Activated B cell treated with CpG ODN at 0.5 μM for 24 hours (primary cell): ENCODE data around the gene ATG3. TPM values are rescaled to one million over a fixed set of nuclear protein-coding genes. Genes with fewer than 3 reads are reported as not detected.

Source experiments
- ATAC-seq: fragments of 200-7000 bp; cut with Tn5 transposase; one replicate; pipeline ENCODE4 v1.10.0; 2021; ENCODE audit warnings: low read depth, mild to moderate bottlenecking, moderate library complexity
- CTCF ChIA-PET: fragments of 350-600 bp; sonication (Branson Sonifier 250); formaldehyde crosslinking; loops from one replicate; lab custom pipeline; 2021; ENCODE audit warnings: antibody characterized with exemption; lab: Charles Lee
- POLR2A ChIA-PET: fragments of 350-600 bp; sonication (Branson Sonifier 250); formaldehyde crosslinking; loops from one replicate; lab custom pipeline; 2021; ENCODE audit warnings: antibody characterized with exemption; lab: Charles Lee
- DNase-seq: peaks from one replicate; pipeline ENCODE4 v3.0.0; 2022
- H3K27ac Mint-ChIP-seq: one replicate; pipeline ENCODE4 v1.8.0; 2020; ENCODE audit warnings: mixed read lengths
- H3K27me3 Mint-ChIP-seq: one replicate; pipeline ENCODE4 v1.8.0; 2021; ENCODE audit warnings: mixed read lengths
- H3K36me3 Mint-ChIP-seq: one replicate; pipeline ENCODE4 v1.8.0; 2021; ENCODE audit warnings: low read depth, mixed read lengths
- H3K4me1 Mint-ChIP-seq: one replicate; pipeline ENCODE4 v1.8.0; 2021; ENCODE audit warnings: mixed read lengths
- H3K4me3 Mint-ChIP-seq: one replicate; pipeline ENCODE4 v1.8.0; 2020; ENCODE audit warnings: mild to moderate bottlenecking, mixed read lengths
- H3K9me3 Mint-ChIP-seq: one replicate; pipeline ENCODE4 v1.8.0; 2020; ENCODE audit warnings: mixed read lengths
- intact Hi-C: fragments of 100-400 bp; cut with micrococcal nuclease; formaldehyde crosslinking; loops from one replicate; pipeline ENCODE4 v1.15.1; 2024
- total RNA-seq: library from RNA; stranded (reverse); gene quantifications from 2 replicates; pipeline ENCODE4 v1.2.3, GENCODE V29; 2022
- TF ChIP-seq, protein P1 (sequence below): fragments of 200-600 bp; IDR thresholded peaks from one replicate; pipeline ENCODE4 v1.8.0; 2022; ENCODE audit warnings: antibody characterized with exemption, mild to moderate bottlenecking

ATG3 gene
- total RNA-seq, 1 donor from 2014 or later, result 54.9 TPM

GRCh38 chr3:112579697-112580096, 17.9 kb upstream of the ATG3 start:
- DNase-seq (no peak), ATAC-seq (no peak)
- Mint-ChIP-seq H3K27me3 (no peaks in the 10 kb centered on the region), H3K4me1 (peaks cover 22% of the 10 kb centered on the region), H3K4me3 (peak overlapping the region; percentile 3), H3K27ac (peak overlapping the region; percentile 77), H3K9me3 (no peaks in the 10 kb centered on the region), H3K36me3 (peaks cover 52% of the 10 kb centered on the region)
- TF ChIP-seq, protein P1, sequence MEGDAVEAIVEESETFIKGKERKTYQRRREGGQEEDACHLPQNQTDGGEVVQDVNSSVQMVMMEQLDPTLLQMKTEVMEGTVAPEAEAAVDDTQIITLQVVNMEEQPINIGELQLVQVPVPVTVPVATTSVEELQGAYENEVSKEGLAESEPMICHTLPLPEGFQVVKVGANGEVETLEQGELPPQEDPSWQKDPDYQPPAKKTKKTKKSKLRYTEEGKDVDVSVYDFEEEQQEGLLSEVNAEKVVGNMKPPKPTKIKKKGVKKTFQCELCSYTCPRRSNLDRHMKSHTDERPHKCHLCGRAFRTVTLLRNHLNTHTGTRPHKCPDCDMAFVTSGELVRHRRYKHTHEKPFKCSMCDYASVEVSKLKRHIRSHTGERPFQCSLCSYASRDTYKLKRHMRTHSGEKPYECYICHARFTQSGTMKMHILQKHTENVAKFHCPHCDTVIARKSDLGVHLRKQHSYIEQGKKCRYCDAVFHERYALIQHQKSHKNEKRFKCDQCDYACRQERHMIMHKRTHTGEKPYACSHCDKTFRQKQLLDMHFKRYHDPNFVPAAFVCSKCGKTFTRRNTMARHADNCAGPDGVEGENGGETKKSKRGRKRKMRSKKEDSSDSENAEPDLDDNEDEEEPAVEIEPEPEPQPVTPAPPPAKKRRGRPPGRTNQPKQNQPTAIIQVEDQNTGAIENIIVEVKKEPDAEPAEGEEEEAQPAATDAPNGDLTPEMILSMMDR, result no peak
- intact Hi-C loops, result loop anchor here (1.0 kb wide), 1 partner anchor 17 kb away; the partner anchor contains the start of gene SLC35A5
- ChIA-PET POLR2A (interaction anchor here (0.7 to 2.8 kb wide), 4 partner anchors 10 to 412 kb away, joined by 3 to 16 read pairs (median 5); partner anchors contain the start of genes ATG3, GTPBP8 and SLC35A5), CTCF (interaction anchor here (1.1 to 1.4 kb wide), 2 partner anchors 18 to 63 kb away, joined by 3 to 5 read pairs; partner anchors contain the start of genes ATG3 and SLC35A5)

- Mint-ChIP-seq H3K9me3 (no peaks in the 10 kb centered on the region), H3K4me3 (peak overlapping the region; percentile 3), H3K27me3 (no peaks in the 10 kb centered on the region), H3K27ac (peak overlapping the region; percentile 77), H3K36me3 (peaks cover 49% of the 10 kb centered on the region), H3K4me1 (peaks cover 22% of the 10 kb centered on the region)
- DNase-seq, result no peak
- ATAC-seq, result peak; percentile 89
- intact Hi-C loops, result loop anchor here (1.0 kb wide), 1 partner anchor 17 kb away; the partner anchor contains the start of gene SLC35A5
- ChIA-PET POLR2A (interaction anchor here (0.7 to 2.8 kb wide), 4 partner anchors 10 to 412 kb away, joined by 3 to 16 read pairs (median 5); partner anchors contain the start of genes ATG3, GTPBP8 and SLC35A5), CTCF (interaction anchor here (1.1 to 1.4 kb wide), 2 partner anchors 17 to 64 kb away, joined by 3 to 5 read pairs; partner anchors contain the start of genes ATG3 and SLC35A5)
- TF ChIP-seq, protein P1, result no peak
Observed at GRCh38 chr3:112579232-112579631, 17.5 kb upstream of the ATG3 start.

- intact Hi-C loops, result no loop called here
- TF ChIP-seq, protein P1, result no peak
- CTCF ChIA-PET, result no interaction called here
- no peaks in the 10 kb centered on the region for H3K9me3 Mint-ChIP-seq
- ATAC-seq (no peak), DNase-seq (no peak)
- peak overlapping the region; percentile 9 for H3K27ac Mint-ChIP-seq
- H3K4me1 Mint-ChIP-seq, result peaks cover 11% of the 10 kb centered on the region
- peaks cover 58% of the 10 kb centered on the region for H3K36me3 Mint-ChIP-seq
- POLR2A ChIA-PET, result no interaction called here
- no peaks in the 10 kb centered on the region for H3K27me3 Mint-ChIP-seq
- H3K4me3 Mint-ChIP-seq, result no peak overlapping the region
Observed at GRCh38 chr3:112572701-112573100, 10.9 kb upstream of the ATG3 start.

DNA sequence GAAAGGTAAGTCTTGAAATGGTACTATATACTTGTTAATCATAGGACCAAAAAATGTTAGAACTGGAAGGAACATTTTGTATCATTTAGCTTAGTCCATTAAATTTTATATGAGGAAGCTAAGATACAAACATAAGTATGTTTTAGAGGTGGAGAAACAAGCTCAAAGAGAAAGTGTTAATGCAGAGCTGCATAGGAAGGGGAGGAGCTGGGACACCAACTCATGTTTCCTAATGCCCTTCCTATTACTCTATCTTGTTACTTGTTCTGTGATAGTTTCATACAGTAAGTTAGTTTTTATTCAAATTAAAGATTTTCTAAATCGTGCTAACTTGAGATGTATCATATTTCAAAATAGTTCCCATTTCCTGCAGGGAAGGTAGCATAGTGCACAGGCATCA, 7.5 kb upstream of the ATG3 start:
- H3K27ac Mint-ChIP-seq, result no peak overlapping the region
- no peak overlapping the region for H3K4me3 Mint-ChIP-seq
- DNase-seq (no peak), ATAC-seq (no peak)
- H3K36me3 Mint-ChIP-seq, result peaks cover 77% of the 10 kb centered on the region
- no peaks in the 10 kb centered on the region for H3K27me3 Mint-ChIP-seq
- POLR2A ChIA-PET, result interaction anchor here (1.0 kb wide), 1 partner anchor 10 kb away, joined by 6 read pairs; no protein-coding TSS in a partner anchor
- H3K4me1 Mint-ChIP-seq, result peaks cover 15% of the 10 kb centered on the region
- H3K9me3 Mint-ChIP-seq, result no peaks in the 10 kb centered on the region
- intact Hi-C loops, result loop anchor here (10.0 kb wide), 1 partner anchor 286 kb away; no protein-coding TSS in a partner anchor
- CTCF ChIA-PET, result interaction anchor here (1.2 kb wide), 1 partner anchor 852 kb away, joined by 3 read pairs; no protein-coding TSS in a partner anchor
- TF ChIP-seq, protein P1, result no peak

DNA sequence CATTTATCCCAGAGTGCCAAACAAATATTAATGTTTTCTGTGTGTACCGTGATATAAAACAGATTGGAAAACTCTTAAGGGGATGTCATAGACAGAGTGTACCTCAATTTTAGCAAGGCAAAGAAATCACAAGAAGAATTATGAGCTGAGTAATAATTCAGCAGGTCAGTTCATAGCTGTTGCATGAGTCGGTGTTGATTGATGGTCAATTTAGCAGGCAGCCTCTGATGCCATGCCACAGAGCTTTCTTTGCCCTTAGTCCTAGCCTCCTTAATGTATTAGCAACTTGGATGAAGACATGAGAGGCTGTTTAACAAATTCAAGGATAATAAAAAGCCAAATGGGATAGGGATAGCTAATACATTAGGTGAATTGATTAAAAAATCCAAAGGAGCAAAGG, 6.9 kb upstream of the ATG3 start:
- peaks cover 17% of the 10 kb centered on the region for H3K4me1 Mint-ChIP-seq
- no peaks in the 10 kb centered on the region for H3K27me3 Mint-ChIP-seq
- DNase-seq (no peak), ATAC-seq (no peak)
- H3K27ac Mint-ChIP-seq, result no peak overlapping the region
- TF ChIP-seq, protein P1, result no peak
- H3K9me3 Mint-ChIP-seq, result no peaks in the 10 kb centered on the region
- peaks cover 75% of the 10 kb centered on the region for H3K36me3 Mint-ChIP-seq
- intact Hi-C loops, result loop anchor here (10.0 kb wide), 1 partner anchor 286 kb away; no protein-coding TSS in a partner anchor
- CTCF ChIA-PET, result interaction anchor here (1.2 kb wide), 1 partner anchor 851 kb away, joined by 3 read pairs; no protein-coding TSS in a partner anchor
- no peak overlapping the region for H3K4me3 Mint-ChIP-seq
- POLR2A ChIA-PET, result interaction anchor here (1.0 kb wide), 1 partner anchor 10 kb away, joined by 6 read pairs; no protein-coding TSS in a partner anchor
